HepG2 (cell line): Measurements from ENCODE around the gene KCTD14. TPM values are rescaled to one million over a fixed set of nuclear protein-coding genes. Genes with fewer than 3 reads are reported as not detected.

Experiments
- ATF2 ChIP-seq: sonication (generic); formaldehyde crosslinking; IDR thresholded peaks from 2 replicates; pipeline ENCODE4 v1.4.0; 2020; ENCODE audit warnings: missing genetic modification reagents
- BHLHE40 ChIP-seq: IDR thresholded peaks from 2 replicates; pipeline ENCODE4 v1.6.1; 2011; ENCODE audit warnings: low read length, improper control_type of control experiment
- FOXA3 ChIP-seq: IDR thresholded peaks from 2 replicates; pipeline ENCODE4 v1.6.1; 2016; ENCODE audit warnings: missing genetic modification reagents, missing compliant biosample characterization
- ONECUT2 ChIP-seq: sonication (generic); formaldehyde crosslinking; IDR thresholded peaks from 2 replicates; pipeline ENCODE4 v1.4.0; 2020; ENCODE audit warnings: missing genetic modification reagents
- REPIN1 ChIP-seq: sonication (generic); formaldehyde crosslinking; IDR thresholded peaks from 2 replicates; pipeline ENCODE4 v1.8.0; 2022; ENCODE audit warnings: missing genetic modification reagents, low read depth, mild to moderate bottlenecking, borderline replicate concordance
- RERE ChIP-seq: IDR thresholded peaks from 2 replicates; pipeline ENCODE4 v1.6.1; 2016; ENCODE audit warnings: low read depth, missing genetic modification reagents, missing compliant biosample characterization
- SRSF1 ChIP-seq: fragments of 200-400 bp; formaldehyde crosslinking; optimal IDR thresholded peaks from 2 replicates; pipeline ENCODE3; 2017; ENCODE audit warnings: mild to moderate bottlenecking, low read depth, low read length, moderate library complexity
- TRIM24 ChIP-seq: sonication (generic); formaldehyde crosslinking; IDR thresholded peaks from 2 replicates; pipeline ENCODE4 v1.8.0; 2022; ENCODE audit warnings: mild to moderate bottlenecking, missing genetic modification reagents
- ZIK1 ChIP-seq: sonication (generic); formaldehyde crosslinking; IDR thresholded peaks from 2 replicates; pipeline ENCODE4 v1.5.0; 2020; ENCODE audit warnings: mild to moderate bottlenecking, low read depth, missing genetic modification reagents, borderline replicate concordance
- ZNF121 ChIP-seq: sonication (generic); formaldehyde crosslinking; IDR thresholded peaks from 2 replicates; pipeline ENCODE4 v1.5.0; 2020; ENCODE audit warnings: mild to moderate bottlenecking, missing genetic modification reagents
- ZNF317 ChIP-seq: sonication (generic); formaldehyde crosslinking; IDR thresholded peaks from 2 replicates; pipeline ENCODE4 v1.5.0; 2020; ENCODE audit warnings: mild to moderate bottlenecking, missing genetic modification reagents
- ZNF580 ChIP-seq: IDR thresholded peaks from 2 replicates; pipeline ENCODE4 v1.6.1; 2016; ENCODE audit warnings: low read depth, borderline replicate concordance
- ZSCAN29 ChIP-seq: sonication (generic); formaldehyde crosslinking; conservative IDR thresholded peaks from 2 replicates; pipeline ENCODE4 v1.4.0; 2020; ENCODE audit warnings: mild to moderate bottlenecking, missing genetic modification reagents
- polyA plus RNA-seq, 8 experiments: library from polyadenylated mRNA; depleted of rRNA in 3 of 8; stranded (reverse) in 7 of 8; unstranded in 1 of 8; fragments of >200 nt; fragmentation: Illumina TruSeq in 4 of 8; extraction: Trizol in 4 of 8; gene quantifications; 2 replicates each; pipeline versions ENCODE4 v1.2.1 to v1.2.3, GENCODE V29; 2011 to 2016; ENCODE audit warnings: low read depth in 4 of 8, missing spikeins in 1 of 8, mixed read lengths in 1 of 8; ENCODE audit not compliant: insufficient read depth in 1 of 8
- total RNA-seq, 5 experiments: library from RNA; depleted of rRNA; stranded (reverse); fragments of >200 nt; fragmentation: Illumina TruSeq; extraction: Trizol; gene quantifications; 2 replicates each; pipeline ENCODE4 v1.2.3, GENCODE V29; 2016; ENCODE audit warnings: low read depth in 1 of 5
- TF ChIP-seq, protein P1 (sequence below): sonication (generic); formaldehyde crosslinking; IDR thresholded peaks from 2 replicates; pipeline ENCODE4 v1.8.1; 2023; ENCODE audit warnings: mild to moderate bottlenecking, inconsistent platforms, moderate library complexity, missing genetic modification reagents, borderline replicate concordance
- TF ChIP-seq, protein P2 (sequence below): sonication (generic); IDR thresholded peaks from 2 replicates; pipeline ENCODE4 v1.6.1; 2016; ENCODE audit warnings: low read depth, borderline replicate concordance

The KCTD14 gene
- total and polyA plus RNA-seq, 2 of the 13 experiments (the other 11 are each of a cell fraction or from before 2014, with no cell fraction given) = 10.3 to 15.6 TPM

GRCh38 chr11:78061088-78061920, 38.2 kb upstream of the KCTD14 start (continued):
- TF ChIP-seq BHLHE40 = no peak
- TF ChIP-seq ZNF317 (CRISPR knock-in tag) = no peak
- TF ChIP-seq ZSCAN29 (CRISPR knock-in tag) = no peak
- no peak for TF ChIP-seq ONECUT2
- TF ChIP-seq ZNF121 (CRISPR knock-in tag) = peak; percentile 23; the same call in 1 of the 2 replicates
- TF ChIP-seq ZNF580 (CRISPR knock-in tag) = 0 out of 2 replicates have a peak, but pooled peaks have one; percentile 28
- peak; percentile 62 for TF ChIP-seq FOXA3 (CRISPR knock-in tag)
- TF ChIP-seq ATF2 (CRISPR knock-in tag) = no peak
- TF ChIP-seq REPIN1 = no peak
- TF ChIP-seq, protein P1, sequence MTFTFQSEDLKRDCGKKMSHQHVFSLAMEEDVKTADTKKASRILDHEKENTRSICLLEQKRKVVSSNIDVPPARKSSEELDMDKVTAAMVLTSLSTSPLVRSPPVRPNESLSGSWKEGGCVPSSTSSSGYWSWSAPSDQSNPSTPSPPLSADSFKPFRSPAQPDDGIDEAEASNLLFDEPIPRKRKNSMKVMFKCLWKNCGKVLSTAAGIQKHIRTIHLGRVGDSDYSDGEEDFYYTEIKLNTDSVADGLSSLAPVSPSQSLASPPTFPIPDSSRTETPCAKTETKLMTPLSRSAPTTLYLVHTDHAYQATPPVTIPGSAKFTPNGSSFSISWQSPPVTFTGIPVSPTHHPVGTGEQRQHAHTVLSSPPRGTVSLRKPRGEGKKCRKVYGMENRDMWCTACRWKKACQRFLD = no peak
- no peak for TF ChIP-seq TRIM24 (CRISPR knock-in tag)
- no peak for TF ChIP-seq ZIK1 (CRISPR knock-in tag)
- TF ChIP-seq, protein P2, sequence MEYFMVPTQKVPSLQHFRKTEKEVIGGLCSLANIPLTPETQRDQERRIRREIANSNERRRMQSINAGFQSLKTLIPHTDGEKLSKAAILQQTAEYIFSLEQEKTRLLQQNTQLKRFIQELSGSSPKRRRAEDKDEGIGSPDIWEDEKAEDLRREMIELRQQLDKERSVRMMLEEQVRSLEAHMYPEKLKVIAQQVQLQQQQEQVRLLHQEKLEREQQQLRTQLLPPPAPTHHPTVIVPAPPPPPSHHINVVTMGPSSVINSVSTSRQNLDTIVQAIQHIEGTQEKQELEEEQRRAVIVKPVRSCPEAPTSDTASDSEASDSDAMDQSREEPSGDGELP = no peak
- TF ChIP-seq RERE (CRISPR knock-in tag) = 0 out of 2 replicates have a peak, but pooled peaks have one; percentile 22
- no peak for TF ChIP-seq SRSF1
